GM19025 (cell line): ENCODE results near the gene ZSWIM4.

Experiments
- ATAC-seq: cut with Tn5 transposase; IDR thresholded peaks from one replicate; pipeline ENCODE4 v1.9.1; 2021; ENCODE audit warnings: mild to moderate bottlenecking, low read depth, moderate library complexity; ENCODE audit not compliant: unreplicated experiment

ZSWIM4 gene

GRCh38 chr19:13865571-13866462 lies 70.6 kb downstream of the ZSWIM4 start:
- ATAC-seq: no peak

- ATAC-seq: no peak
Measured at GRCh38 chr19:13866463-13867046, 71.3 kb downstream of the ZSWIM4 start.

GRCh38 chr19:13868663-13869062 lies 73.4 kb downstream of the ZSWIM4 start:
- ATAC-seq: no peak

- ATAC-seq: no peak
Measured at GRCh38 chr19:13869281-13869680, 74.0 kb downstream of the ZSWIM4 start.

- ATAC-seq: no peak
Measured at GRCh38 chr19:13870873-13871272, 75.6 kb downstream of the ZSWIM4 start.

GRCh38 chr19:13872339-13872694 lies 77.1 kb downstream of the ZSWIM4 start:
- ATAC-seq: no peak

- no peak for ATAC-seq
Measured at GRCh38 chr19:13872695-13873389, 77.6 kb downstream of the ZSWIM4 start.

GRCh38 chr19:13873834-13874515 lies 78.7 kb downstream of the ZSWIM4 start:
- ATAC-seq: no peak

- no peak for ATAC-seq
Measured at GRCh38 chr19:13875824-13876223, 80.6 kb downstream of the ZSWIM4 start.

GRCh38 chr19:13876834-13877233 lies 81.6 kb downstream of the ZSWIM4 start, which contains the start of gene NANOS3:
NANOS3 (plus strand) TSS chr19:13877134; CDS start chr19:13877249, 115 bp downstream.
- no peak for ATAC-seq

GRCh38 chr19:13877303-13877702 lies 82.1 kb downstream of the ZSWIM4 start:
- ATAC-seq: no peak

GRCh38 chr19:13880059-13881043 lies 85.1 kb downstream of the ZSWIM4 start:
- peak; percentile 82 for ATAC-seq

GRCh38 chr19:13881251-13881691 lies 86.0 kb downstream of the ZSWIM4 start:
- no peak for ATAC-seq
